Left forelimb (tissue), 1 donor: ENCODE measurements around the gene CTNNBL1.

ENCODE experiments used
- DNase-seq: peaks from one replicate; pipeline ENCODE4 v3.0.0-alpha.2; 2018; ENCODE audit warnings: low spot score

Gene CTNNBL1

DNA sequence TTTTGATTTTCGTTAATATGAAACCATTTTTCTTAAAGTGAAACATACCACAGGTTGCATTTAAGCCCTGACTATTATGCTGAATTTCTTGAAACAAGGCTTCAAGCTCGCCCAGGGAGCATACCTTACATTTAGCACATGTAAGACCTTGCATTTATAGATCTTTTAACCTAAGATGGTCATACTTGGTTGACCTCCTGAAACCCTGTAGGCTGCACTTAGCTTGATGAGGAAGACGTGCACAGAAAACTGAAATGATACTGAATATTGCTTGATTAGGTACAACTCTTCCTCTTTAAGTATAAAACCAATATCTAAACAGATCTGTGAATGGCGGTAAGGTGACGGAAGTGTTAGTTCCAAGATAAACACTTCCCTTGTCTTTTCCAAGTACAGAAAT is 82.2 kb downstream of the CTNNBL1 start:
- DNase-seq: no peak

DNA sequence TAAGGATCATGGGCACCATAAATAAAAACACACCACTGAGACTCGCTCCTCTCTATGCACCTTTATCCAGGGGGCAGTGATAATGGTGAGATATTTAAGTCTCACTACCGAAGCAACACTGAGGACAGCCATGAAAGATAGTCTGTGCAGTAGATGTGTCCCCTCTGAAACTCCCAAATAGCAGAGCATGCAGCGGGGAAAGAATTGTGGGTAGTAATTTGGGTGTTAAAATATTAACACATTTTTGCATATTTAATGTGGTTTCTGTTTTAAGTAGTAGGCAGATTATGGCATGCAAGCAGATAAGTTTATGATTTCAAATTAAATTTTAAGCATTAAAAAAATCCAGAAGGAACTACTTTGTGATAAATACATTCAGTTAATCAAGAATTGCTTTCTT is 82.7 kb downstream of the CTNNBL1 start:
- no peak for DNase-seq

- no peak for DNase-seq
Measured at GRCh38 chr20:37777012-37777950, 83.5 kb downstream of the CTNNBL1 start.

DNA sequence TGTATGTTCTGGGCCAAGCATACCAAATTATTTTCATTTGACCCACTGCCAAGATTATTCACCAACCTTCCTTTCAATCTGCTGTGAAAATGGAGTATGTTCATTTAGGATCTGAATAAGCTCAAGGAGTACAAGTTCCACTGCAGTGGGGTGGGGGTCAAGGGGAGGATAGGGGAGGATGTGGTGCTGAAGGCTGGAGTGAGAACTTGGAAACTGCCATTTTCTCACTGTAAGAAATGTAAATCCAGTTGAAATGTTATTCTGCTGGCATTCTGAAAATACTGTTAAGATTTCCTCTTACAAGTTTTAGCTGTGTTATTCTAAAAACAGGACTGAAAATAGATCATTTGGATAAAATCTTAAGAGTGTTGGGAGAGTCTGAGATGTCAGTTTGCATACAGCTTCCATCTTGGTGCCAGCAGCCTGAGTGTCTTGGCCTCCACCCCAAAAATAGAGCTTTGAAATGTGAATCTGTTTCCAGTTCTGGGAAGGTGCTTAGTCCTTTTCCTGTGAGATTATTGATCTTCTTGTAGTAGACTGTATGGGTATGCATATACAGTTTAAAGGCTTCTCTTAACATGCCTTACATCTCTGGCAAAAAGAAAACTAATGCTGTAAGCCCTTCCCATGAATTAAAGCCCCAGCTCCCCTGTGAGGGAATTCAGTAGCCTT is 84.3 kb downstream of the CTNNBL1 start:
- no peak for DNase-seq

- DNase-seq: no peak
Measured at GRCh38 chr20:37781626-37782025, 87.8 kb downstream of the CTNNBL1 start.

DNA sequence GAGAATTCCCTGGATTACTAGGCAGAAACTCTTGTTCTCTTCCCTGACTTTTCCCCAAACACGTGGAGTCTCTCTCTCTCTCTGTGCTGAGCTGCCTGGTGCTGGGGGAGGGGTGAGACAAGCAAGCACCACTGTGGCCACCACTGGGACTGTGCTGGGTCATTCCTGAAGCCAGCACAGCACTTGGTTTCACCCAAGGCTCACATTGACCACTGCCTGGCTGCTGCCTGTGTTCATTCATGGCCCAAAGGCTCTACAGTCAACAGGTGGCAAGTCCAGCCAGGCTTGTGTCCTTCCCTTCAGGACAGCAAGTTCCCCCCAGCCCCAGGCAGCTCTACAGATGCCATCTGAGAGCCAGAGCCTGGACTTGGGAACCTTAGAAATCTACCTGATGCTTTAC is 92.2 kb downstream of the CTNNBL1 start:
- no peak for DNase-seq

- DNase-seq: no peak
Measured at GRCh38 chr20:37789408-37789807, 95.6 kb downstream of the CTNNBL1 start.

DNA sequence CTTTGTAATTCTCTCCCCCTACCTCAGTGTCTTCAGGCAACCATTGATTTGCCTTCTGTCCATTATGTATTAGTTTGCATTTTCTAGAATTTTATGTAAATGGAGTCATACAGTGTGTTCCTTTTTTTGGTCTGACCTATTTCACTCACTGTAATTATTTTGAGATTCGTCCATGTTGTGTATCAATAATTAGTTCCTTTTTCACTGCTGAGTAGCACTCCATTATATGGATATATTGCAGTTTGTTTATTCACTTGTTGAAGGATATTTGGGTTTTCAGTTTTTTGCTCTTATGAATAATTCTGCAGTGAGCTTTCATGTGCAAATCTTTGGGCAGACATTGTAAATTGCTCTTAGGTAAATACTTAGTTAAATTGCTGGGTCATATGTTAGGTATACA is 97.1 kb downstream of the CTNNBL1 start:
- no peak for DNase-seq

- DNase-seq: no peak
Measured at GRCh38 chr20:37796121-37796520, 102.3 kb downstream of the CTNNBL1 start.

GRCh38 chr20:37796733-37797132 is 102.9 kb downstream of the CTNNBL1 start:
- DNase-seq: no peak

GRCh38 chr20:37797669-37798175 is 103.9 kb downstream of the CTNNBL1 start:
- no peak for DNase-seq

- no peak for DNase-seq
Measured at GRCh38 chr20:37798312-37798711, 104.5 kb downstream of the CTNNBL1 start.

DNA sequence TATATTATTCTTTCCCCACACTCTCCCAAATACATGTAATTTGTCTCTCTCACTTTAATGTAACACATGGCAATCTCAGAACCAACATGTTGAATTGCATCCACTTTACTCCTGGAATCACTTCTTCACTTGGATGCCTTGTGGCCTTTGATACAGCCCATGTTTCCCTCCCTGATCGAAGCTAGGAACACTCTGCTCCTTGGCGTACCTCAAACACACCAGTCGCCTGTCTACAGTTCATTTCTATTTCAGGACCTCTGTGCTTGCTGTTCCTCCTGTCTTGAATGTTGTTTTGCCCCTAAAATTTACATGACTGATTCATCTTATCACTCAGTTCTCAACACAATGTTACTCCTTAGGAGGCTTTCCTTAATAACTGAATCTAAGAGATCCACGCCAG is 106.8 kb downstream of the CTNNBL1 start:
- no peak for DNase-seq

- no peak for DNase-seq
Measured at GRCh38 chr20:37801921-37802320, 108.1 kb downstream of the CTNNBL1 start.

GRCh38 chr20:37803438-37804307 is 109.8 kb downstream of the CTNNBL1 start:
- DNase-seq: no peak

DNA sequence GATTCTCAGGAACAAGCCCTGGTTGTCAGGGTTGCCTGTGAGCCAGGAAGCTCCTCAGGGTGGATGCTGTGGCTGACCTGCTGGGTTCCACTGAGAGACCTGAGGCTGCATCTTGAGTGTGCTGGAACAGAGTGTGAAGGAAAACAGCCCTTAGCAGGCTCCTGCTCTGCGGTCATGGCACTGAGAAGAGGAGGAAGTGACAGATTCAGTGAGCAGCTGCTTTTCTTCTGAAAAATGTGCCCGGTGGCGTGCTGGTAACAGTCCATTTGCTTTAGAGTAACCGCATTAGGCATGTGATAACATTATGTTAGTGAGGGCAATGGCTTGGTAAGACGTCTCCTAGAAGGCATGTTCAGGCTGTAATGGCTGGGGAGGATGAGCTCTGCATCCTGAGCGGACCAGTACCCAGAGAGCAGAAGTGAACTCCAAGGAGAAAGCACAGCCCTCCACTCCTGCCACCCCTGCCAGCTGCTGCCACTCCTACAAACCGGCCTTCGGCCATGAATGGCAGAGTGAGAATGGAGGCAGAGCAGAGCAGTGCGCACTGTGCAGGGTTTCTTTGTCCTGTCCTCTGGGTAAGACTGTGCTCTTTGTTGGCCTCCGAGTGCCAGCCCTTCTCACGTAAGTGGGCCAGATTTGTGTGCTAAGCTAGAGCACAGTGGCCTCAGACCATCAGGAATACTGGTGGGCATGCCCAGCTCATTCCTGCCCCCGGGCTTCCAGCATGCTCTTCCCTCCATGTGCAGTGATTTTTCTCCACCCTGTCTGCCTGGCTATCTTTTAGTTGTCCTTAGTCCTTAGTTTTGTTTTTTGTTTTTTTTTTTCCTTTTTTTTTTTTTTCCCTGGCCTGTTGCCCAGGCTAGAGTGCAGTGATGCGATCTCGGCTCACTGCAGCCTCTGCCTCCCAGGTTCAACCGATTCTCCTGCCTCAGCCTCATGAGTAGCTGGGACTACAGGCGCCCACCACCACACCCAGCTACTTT is 111.0 kb downstream of the CTNNBL1 start:
- no peak for DNase-seq

- no peak for DNase-seq
Measured at GRCh38 chr20:37807471-37808232, 113.8 kb downstream of the CTNNBL1 start.

DNA sequence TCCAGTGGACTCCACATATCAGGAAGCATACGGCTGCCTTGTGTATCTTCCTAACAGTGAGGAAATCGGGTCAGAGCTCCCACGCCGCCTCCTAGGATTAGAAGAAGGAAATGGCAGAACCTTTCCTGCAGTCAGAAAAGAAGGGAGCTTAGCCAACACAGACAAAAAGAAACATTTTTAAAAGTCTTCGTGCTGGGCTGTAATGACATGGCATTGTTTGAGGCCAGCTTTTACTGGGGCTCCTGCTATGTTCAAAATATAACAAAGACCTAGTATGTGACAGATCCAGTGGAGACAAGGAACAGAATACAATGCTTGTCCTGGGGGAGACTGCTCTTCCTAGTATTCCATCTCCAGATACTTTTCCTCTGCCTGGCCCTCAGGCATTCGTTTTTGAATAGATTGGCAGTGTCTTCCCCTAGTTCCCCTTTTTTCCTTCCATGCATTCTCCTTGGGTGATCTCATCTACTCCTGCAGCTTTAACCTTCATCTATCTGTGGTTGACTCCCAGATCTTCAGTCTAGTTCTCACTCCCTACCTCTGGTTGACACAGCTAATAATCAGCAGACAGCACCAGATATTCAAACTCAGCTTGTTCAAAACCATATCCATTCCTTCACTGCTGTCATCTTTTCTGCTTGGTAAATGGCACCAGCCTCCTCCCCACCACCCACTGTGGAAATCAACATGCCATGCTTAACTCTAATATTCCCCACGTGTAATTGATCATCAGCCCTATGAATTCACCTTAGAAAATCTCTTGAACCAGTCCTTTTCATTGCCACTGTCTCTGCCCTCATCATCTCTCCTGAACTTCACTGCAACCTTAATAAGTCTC is 114.6 kb downstream of the CTNNBL1 start:
- DNase-seq: no peak

DNA sequence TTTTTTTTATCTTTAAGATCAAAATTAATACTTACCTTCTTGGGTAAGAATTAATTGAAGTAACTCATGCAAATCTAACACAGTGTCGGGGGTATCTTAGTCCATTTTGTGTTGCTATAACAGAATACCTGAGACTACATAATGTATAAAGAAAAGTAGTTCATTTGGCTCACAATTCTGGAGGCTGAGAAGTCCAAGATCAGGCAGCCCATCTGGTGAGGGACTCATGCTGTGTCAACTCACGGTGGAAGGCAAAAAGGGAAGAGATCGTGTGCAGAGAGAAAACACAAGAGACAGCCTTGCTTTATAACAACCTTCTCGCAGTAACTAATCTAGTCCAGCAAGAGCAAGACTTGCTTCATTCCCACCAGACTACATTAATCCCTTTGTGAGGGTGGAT is 116.2 kb downstream of the CTNNBL1 start:
- no peak for DNase-seq
